BJ (cell line): ENCODE results near the gene PLXNB3. TPM values are rescaled to one million over a fixed set of nuclear protein-coding genes. Genes with fewer than 3 reads are reported as not detected.
"Not testable (repeated sequence)": the region's sequence is repeated elsewhere in the genome, so short reads cannot be mapped to it uniquely, and the experiment has no call there.

Experiments
- CTCF ChIA-PET: fragments of 350-600 bp; formaldehyde crosslinking; extraction: SDS; loops from one replicate; lab custom pipeline; 2021; ENCODE audit warnings: antibody characterized with exemption, inconsistent platforms; lab: Yijun Ruan, JAX
- POLR2A ChIA-PET: fragments of 300-600 bp; sonication (Branson Sonifier 250); formaldehyde crosslinking; extraction: SDS; loops from one replicate; lab custom pipeline; 2021; ENCODE audit warnings: antibody characterized with exemption; lab: Charles Lee
- DNase-seq: peaks from one replicate; pipeline ENCODE4 v3.0.0-alpha.2; 2011; ENCODE audit warnings: low read depth
- H3K27me3 ChIP-seq: 2 replicates; pipeline ENCODE4 v1.6.0; 2011; ENCODE audit warnings: low read length; ENCODE audit not compliant: control insufficient read depth, insufficient read depth
- H3K36me3 ChIP-seq: 2 replicates; pipeline ENCODE4 v1.5.1; 2011; ENCODE audit warnings: low read length; ENCODE audit not compliant: control insufficient read depth, insufficient read depth
- H3K4me3 ChIP-seq: 2 replicates; pipeline ENCODE4 v1.5.1; 2011; ENCODE audit warnings: low read depth, mild to moderate bottlenecking, control low read depth, low read length
- polyA plus RNA-seq: library from polyadenylated mRNA; depleted of rRNA; stranded (reverse); fragments of >200 nt; gene quantifications from 2 replicates; pipeline ENCODE4 v1.2.3, GENCODE V29; 2011
- TF ChIP-seq, protein P1 (sequence below): IDR thresholded peaks from 2 replicates; pipeline ENCODE4 v1.5.1; 2011; ENCODE audit warnings: low read depth, mild to moderate bottlenecking, control low read depth, inconsistent platforms, low read length, moderate library complexity; ENCODE audit not compliant: insufficient read depth

Gene PLXNB3
- polyA plus RNA-seq, 1 experiment, result 8.2 TPM

DNA sequence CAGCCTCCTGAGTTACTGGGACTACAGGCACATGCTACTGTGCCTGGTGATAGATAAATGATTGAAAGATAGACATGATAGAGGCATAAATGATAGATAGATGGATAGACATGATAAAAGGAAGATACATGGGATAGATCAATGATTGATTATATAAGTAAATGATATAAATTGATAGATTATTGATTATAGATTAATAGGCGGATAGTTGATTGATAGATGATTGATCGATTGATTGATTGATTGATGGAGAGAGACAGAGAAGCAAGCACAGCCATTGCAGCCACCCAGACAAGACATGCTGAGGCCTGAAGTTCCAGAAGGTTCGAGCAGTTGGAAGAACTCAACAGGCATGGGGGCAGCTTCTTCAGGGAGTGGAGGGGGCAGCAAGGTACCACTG is 17.7 kb upstream of the PLXNB3 start:
- TF ChIP-seq, protein P1, sequence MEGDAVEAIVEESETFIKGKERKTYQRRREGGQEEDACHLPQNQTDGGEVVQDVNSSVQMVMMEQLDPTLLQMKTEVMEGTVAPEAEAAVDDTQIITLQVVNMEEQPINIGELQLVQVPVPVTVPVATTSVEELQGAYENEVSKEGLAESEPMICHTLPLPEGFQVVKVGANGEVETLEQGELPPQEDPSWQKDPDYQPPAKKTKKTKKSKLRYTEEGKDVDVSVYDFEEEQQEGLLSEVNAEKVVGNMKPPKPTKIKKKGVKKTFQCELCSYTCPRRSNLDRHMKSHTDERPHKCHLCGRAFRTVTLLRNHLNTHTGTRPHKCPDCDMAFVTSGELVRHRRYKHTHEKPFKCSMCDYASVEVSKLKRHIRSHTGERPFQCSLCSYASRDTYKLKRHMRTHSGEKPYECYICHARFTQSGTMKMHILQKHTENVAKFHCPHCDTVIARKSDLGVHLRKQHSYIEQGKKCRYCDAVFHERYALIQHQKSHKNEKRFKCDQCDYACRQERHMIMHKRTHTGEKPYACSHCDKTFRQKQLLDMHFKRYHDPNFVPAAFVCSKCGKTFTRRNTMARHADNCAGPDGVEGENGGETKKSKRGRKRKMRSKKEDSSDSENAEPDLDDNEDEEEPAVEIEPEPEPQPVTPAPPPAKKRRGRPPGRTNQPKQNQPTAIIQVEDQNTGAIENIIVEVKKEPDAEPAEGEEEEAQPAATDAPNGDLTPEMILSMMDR, result no peak
- DNase-seq, result no peak
- ChIA-PET POLR2A (no interaction called here), CTCF (no interaction called here)
- no peaks in the 10 kb centered on the region for H3K27me3 ChIP-seq
- no peaks in the 10 kb centered on the region for H3K36me3 ChIP-seq
- no peak overlapping the region for H3K4me3 ChIP-seq

DNA sequence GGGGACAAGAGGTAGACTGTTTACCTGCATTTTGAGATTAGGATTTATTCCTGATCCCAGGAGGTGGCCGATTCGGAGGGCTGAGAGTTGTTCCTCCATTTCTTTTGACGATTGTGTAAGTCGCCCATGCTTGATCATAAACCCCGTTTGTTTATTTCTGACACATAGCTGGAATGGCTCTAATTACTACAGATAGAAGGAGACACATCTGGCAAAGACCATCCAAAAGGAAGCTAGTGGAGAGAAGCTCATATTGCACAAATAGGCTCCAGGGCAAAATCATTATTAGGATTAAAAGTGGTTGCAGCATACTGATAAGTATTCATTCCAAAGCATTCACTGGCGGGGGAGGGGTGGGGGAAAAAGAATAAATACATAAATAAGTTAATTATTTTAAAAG is 17.1 kb upstream of the PLXNB3 start:
- CTCF ChIA-PET, H3K4me3 ChIP-seq, POLR2A ChIA-PET, DNase-seq, H3K27me3 ChIP-seq, H3K36me3 ChIP-seq: not testable (repeated sequence)

DNA sequence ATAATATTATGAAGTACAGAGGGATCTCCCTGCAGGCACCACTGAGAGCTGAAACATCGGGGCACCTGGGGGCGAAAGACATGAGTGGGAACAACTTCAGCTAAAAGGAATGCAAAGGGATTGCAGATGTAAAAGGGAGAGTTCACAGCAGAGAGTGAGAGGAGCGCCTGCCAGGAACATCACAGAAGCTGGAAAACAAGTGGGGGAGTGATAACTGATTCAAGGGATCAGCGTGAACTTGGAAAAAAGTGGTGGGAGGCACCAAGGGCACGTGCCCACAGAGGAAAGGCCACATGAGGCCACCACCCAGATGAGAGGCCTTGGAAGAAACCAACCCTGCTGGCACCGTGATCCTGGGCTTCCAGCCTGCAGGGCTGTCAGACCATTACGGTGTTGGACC is 15.0 kb upstream of the PLXNB3 start:
- H3K4me3 ChIP-seq, H3K27me3 ChIP-seq, POLR2A ChIA-PET, CTCF ChIA-PET, DNase-seq, H3K36me3 ChIP-seq: not testable (repeated sequence)

DNA sequence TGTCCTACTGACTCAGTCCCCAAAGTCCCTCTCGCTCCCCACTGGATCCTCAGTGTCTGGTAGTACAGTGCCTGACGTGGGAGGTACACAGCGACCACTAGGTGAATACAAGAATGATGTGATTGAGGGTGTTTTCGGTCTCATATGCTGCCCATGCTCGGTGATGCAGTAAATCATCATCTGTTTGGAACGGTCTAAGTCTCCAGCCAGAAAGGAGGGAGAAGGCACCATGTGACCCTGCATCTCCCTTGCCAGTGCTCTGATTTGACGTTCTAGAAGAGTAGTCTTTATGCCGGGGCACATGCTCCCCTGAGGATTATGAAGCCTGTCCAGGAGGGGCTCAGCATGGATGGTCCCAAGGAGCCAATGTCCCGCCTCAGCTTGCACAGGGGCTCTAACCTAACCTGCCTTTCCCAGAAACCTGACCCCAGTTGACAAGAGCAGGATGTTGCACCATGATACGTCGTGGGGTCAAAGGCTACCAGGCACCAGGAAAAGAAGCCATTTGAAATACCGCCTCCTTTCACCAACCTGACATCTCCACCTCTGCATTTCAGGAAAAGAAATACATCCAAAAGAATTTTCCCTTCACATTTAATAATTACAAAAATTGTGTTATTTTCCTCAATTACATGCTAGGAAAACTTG is 13.8 kb upstream of the PLXNB3 start:
- CTCF ChIA-PET, result no interaction called here
- no peak overlapping the region for H3K4me3 ChIP-seq
- no peak for DNase-seq
- H3K36me3 ChIP-seq, result no peaks in the 10 kb centered on the region
- no peaks in the 10 kb centered on the region for H3K27me3 ChIP-seq
- POLR2A ChIA-PET, result no interaction called here
- TF ChIP-seq, protein P1, result no peak

DNA sequence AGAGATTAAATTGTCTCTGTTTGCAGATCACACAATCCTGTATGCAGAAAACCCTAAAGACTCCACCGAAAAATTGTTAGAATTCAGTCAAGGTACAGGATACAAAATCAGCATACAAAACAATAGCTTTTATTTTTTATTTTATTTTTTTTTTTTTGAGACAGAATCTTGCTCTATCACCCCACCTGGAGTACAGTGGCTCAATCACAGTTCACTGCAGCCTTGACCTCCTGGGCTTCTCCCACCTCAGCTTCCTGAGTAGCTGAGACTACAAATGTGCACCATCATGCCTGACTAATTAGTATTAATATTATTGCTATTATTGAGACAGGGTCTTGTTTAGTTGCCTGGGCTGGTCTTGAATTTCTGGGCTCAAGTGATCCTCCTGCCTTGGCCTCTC is 8.9 kb upstream of the PLXNB3 start:
- ChIA-PET POLR2A (no interaction called here), CTCF (no interaction called here)
- no peak overlapping the region for H3K4me3 ChIP-seq
- DNase-seq, result no peak
- no peaks in the 10 kb centered on the region for H3K27me3 ChIP-seq
- no peaks in the 10 kb centered on the region for H3K36me3 ChIP-seq
- TF ChIP-seq, protein P1, result no peak

DNA sequence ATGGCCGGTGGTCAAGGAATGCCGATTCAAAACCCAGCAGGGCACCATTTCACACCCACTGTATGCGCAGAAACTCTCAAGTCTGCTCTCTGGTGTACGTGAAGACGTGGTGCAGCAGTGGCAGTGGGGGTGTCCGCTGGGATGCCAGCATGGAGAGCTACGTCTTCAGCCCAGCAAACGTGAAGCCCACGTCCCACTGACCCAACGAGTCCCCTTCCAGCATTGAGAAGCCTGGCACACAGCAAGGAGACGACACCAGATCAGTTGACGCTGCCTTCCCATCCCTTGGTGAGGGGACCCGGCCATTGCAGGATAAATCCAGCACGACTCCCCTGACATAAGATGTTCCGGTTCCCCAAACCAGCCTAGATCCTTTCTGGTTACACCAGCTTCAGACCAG is 2.2 kb upstream of the PLXNB3 start:
- POLR2A ChIA-PET, result no interaction called here
- CTCF ChIA-PET, result interaction anchor here (1.9 to 3.3 kb wide), 2 partner anchors 183 to 186 kb away, joined by 9 to 19 read pairs; partner anchors contain the start of gene RENBP
- DNase-seq, result no peak
- Histone ChIP-seq H3K27me3 (no peaks in the 10 kb centered on the region), H3K4me3 (no peak overlapping the region), H3K36me3 (no peaks in the 10 kb centered on the region)
- TF ChIP-seq, protein P1, result no peak
